PC-9 (cell line): ENCODE measurements around the gene KDM4C.

Experiments used
- CTCF ChIP-seq: fragments of 200-600 bp; sonication (generic); conservative IDR thresholded peaks from 2 replicates; pipeline ENCODE4 v1.6.1; 2017; ENCODE audit warnings: mixed run types, antibody characterized with exemption, mild to moderate bottlenecking, moderate library complexity
- EZH2 ChIP-seq: fragments of 200-600 bp; sonication (generic); IDR thresholded peaks from 2 replicates; pipeline ENCODE4 v1.8.0; 2017; ENCODE audit warnings: antibody characterized with exemption, low read depth

- TF ChIP-seq CTCF (no peak), EZH2 (no peak)
Observed at GRCh38 chr9:7223981-7224380, 466.2 kb downstream of the KDM4C start.
